OCI-LY1 (cell line): ENCODE data around the gene CD2AP.

Experiments
- H2AFZ ChIP-seq: fragments of 200-600 bp; sonication (generic), shearing (Covaris generic); 2 replicates; pipeline ENCODE4 v1.6.0; 2014; ENCODE audit warnings: antibody characterized with exemption, mild to moderate bottlenecking, low read length
- H3F3A ChIP-seq: fragments of 200-600 bp; sonication (generic), shearing (Covaris generic); 2 replicates; pipeline ENCODE4 v1.6.0; 2014; ENCODE audit warnings: mild to moderate bottlenecking, antibody characterized with exemption, low read length, moderate library complexity; ENCODE audit not compliant: insufficient read depth
- H3K27ac ChIP-seq: fragments of 200-600 bp; sonication (generic); 2 replicates; pipeline ENCODE4 v1.5.1; 2014; ENCODE audit warnings: low read length, mixed run types, mild to moderate bottlenecking, low read depth; ENCODE audit not compliant: poor library complexity, severe bottlenecking
- H3K27me3 ChIP-seq: fragments of 200-600 bp; sonication (generic); 2 replicates; pipeline ENCODE4 v1.6.0; 2014; ENCODE audit warnings: antibody characterized with exemption, mild to moderate bottlenecking, low read length, moderate library complexity; ENCODE audit not compliant: insufficient read depth
- H3K36me3 ChIP-seq: fragments of 200-600 bp; sonication (generic); 2 replicates; pipeline ENCODE4 v1.6.1; 2014; ENCODE audit warnings: mild to moderate bottlenecking, antibody characterized with exemption, low read length, moderate library complexity, mixed read lengths; ENCODE audit not compliant: insufficient read depth
- H3K4me1 ChIP-seq: fragments of 200-600 bp; sonication (generic); 2 replicates; pipeline ENCODE4 v1.5.1; 2014; ENCODE audit warnings: mild to moderate bottlenecking, low read length, moderate library complexity; ENCODE audit not compliant: insufficient read depth, severe bottlenecking
- H3K4me2 ChIP-seq: fragments of 200-600 bp; sonication (generic), shearing (Covaris generic); 2 replicates; pipeline ENCODE4 v1.6.1; 2014; ENCODE audit warnings: low read length
- H3K4me3 ChIP-seq: fragments of 200-600 bp; sonication (generic); 2 replicates; pipeline ENCODE4 v1.5.1; 2014; ENCODE audit warnings: low read length, low read depth, mild to moderate bottlenecking, mixed read lengths; ENCODE audit not compliant: poor library complexity, severe bottlenecking
- H3K79me2 ChIP-seq: fragments of 200-600 bp; shearing (Covaris generic); 2 replicates; pipeline ENCODE4 v1.6.1; 2016; ENCODE audit warnings: mixed run types, low read length, mixed read lengths; ENCODE audit not compliant: insufficient read depth
- H3K9ac ChIP-seq: fragments of 200-600 bp; sonication (generic), shearing (Covaris generic); 2 replicates; pipeline ENCODE4 v1.6.1; 2014; ENCODE audit warnings: mild to moderate bottlenecking, low read length, mixed read lengths
- H3K9me2 ChIP-seq: fragments of 200-600 bp; sonication (generic), shearing (Covaris generic); 2 replicates; pipeline ENCODE4 v1.6.1; 2014; ENCODE audit warnings: low read depth, mild to moderate bottlenecking, low read length, mixed read lengths
- H3K9me3 ChIP-seq: fragments of 200-600 bp; shearing (Covaris generic); 2 replicates; pipeline ENCODE4 v1.6.1; 2014; ENCODE audit warnings: low read length, mixed read lengths
- H4K20me1 ChIP-seq: fragments of 200-600 bp; sonication (generic), shearing (Covaris generic); 2 replicates; pipeline ENCODE4 v1.6.0; 2016; ENCODE audit warnings: mild to moderate bottlenecking, low read length; ENCODE audit not compliant: insufficient read depth
- EZH2 ChIP-seq: fragments of 200-600 bp; sonication (generic), shearing (Covaris generic); IDR thresholded peaks from 2 replicates; pipeline ENCODE4 v1.8.0; 2017; ENCODE audit warnings: borderline replicate concordance, mixed run types, mild to moderate bottlenecking, antibody characterized with exemption, low read length, moderate library complexity, mixed read lengths
- TF ChIP-seq, protein P1 (sequence below): fragments of 200-600 bp; sonication (generic), shearing (Covaris generic); IDR thresholded peaks from 2 replicates; pipeline ENCODE4 v1.5.1; 2017; ENCODE audit warnings: mild to moderate bottlenecking, antibody characterized with exemption, low read length, moderate library complexity, mixed read lengths

Gene CD2AP

DNA sequence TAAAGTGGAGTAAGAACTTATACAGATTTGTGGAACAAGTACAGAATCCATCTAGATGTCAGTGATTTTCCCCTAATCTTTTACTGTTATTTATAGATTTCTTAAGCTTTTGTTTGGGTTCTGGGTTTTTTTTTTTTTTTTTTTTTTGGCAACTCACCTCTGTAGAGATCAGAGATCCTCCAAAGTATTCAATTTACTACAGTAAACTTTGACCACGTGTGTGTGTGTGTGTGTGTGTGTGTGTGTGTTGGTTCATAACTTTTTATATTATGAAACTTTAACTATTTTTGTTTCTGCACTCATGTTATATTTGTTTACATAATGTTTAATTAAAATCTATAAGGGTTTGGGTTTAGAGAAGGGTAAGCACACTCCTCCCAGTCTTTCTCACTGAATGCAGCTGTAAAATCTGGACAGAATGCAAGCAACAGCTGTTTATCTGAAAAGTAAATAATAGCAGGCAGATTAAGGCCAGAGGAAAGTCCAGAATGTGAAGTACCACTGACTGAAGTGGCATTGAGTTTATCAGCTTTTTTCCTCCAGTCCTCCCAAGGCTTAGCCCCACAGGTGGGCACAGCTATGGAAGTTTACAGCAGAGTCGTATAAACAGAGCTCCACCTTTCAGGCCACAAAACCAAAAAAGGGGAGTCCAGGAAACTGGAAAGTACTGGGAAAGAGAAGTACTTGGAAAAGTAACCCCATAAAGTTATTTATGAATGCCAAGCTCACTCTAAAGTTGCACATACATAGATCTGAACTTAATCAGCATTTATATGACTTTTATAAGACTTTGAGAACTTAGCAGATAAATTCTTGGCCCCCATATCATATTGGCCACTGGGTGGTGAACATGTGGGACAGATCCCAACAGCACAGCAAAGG lies 43.0 kb upstream of the CD2AP start:
- H3K4me3 ChIP-seq, result no peak overlapping the region
- no peaks in the 10 kb centered on the region for H3K79me2 ChIP-seq
- H3K27me3 ChIP-seq, result no peaks in the 10 kb centered on the region
- H3K9ac ChIP-seq, result no peak overlapping the region
- no peaks in the 10 kb centered on the region for H4K20me1 ChIP-seq
- H3K4me1 ChIP-seq, result peaks cover 11% of the 10 kb centered on the region
- no peak overlapping the region for H3K27ac ChIP-seq
- H3K36me3 ChIP-seq, result no peaks in the 10 kb centered on the region
- TF ChIP-seq EZH2, result no peak
- TF ChIP-seq, protein P1, sequence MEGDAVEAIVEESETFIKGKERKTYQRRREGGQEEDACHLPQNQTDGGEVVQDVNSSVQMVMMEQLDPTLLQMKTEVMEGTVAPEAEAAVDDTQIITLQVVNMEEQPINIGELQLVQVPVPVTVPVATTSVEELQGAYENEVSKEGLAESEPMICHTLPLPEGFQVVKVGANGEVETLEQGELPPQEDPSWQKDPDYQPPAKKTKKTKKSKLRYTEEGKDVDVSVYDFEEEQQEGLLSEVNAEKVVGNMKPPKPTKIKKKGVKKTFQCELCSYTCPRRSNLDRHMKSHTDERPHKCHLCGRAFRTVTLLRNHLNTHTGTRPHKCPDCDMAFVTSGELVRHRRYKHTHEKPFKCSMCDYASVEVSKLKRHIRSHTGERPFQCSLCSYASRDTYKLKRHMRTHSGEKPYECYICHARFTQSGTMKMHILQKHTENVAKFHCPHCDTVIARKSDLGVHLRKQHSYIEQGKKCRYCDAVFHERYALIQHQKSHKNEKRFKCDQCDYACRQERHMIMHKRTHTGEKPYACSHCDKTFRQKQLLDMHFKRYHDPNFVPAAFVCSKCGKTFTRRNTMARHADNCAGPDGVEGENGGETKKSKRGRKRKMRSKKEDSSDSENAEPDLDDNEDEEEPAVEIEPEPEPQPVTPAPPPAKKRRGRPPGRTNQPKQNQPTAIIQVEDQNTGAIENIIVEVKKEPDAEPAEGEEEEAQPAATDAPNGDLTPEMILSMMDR, result no peak
- H3F3A ChIP-seq, result no peaks in the 10 kb centered on the region; the same call in 1 of the 2 replicates
- H2AFZ ChIP-seq, result no peak overlapping the region
- no peak overlapping the region for H3K4me2 ChIP-seq
- H3K9me3 ChIP-seq, result 0 out of 2 replicates have a peak, but pooled peaks cover under 1% of the 10 kb centered on the region
- H3K9me2 ChIP-seq, result no peaks in the 10 kb centered on the region

DNA sequence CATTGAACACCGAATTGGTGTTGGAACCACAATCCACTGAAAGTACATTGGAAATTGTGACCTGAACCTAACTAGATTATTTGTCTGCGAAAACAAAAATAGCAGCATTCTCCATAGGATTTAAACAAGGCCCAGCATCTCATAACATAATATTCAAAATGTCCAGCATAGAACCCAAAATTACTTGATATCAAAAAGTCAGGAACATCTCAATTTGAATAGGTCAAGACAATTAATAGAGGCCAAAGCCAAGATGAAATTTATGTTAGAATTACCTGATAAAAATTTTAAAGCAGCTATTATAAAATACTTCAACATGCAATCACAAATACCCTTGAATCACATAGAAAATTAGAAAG lies 42.4 kb upstream of the CD2AP start:
- H3K9me3 ChIP-seq, result no peaks in the 10 kb centered on the region
- H3K4me3 ChIP-seq, result no peak overlapping the region
- H3K4me1 ChIP-seq, result peaks cover 13% of the 10 kb centered on the region
- no peaks in the 10 kb centered on the region; the same call in 1 of the 2 replicates for H3F3A ChIP-seq
- H2AFZ ChIP-seq, result no peak overlapping the region
- no peaks in the 10 kb centered on the region for H3K27me3 ChIP-seq
- H3K27ac ChIP-seq, result no peak overlapping the region
- no peak overlapping the region for H3K9ac ChIP-seq
- H3K4me2 ChIP-seq, result no peak overlapping the region
- no peaks in the 10 kb centered on the region for H3K9me2 ChIP-seq
- H3K79me2 ChIP-seq, result no peaks in the 10 kb centered on the region
- H3K36me3 ChIP-seq, result no peaks in the 10 kb centered on the region
- TF ChIP-seq, protein P1, result no peak
- no peak for TF ChIP-seq EZH2
- H4K20me1 ChIP-seq, result no peaks in the 10 kb centered on the region

DNA sequence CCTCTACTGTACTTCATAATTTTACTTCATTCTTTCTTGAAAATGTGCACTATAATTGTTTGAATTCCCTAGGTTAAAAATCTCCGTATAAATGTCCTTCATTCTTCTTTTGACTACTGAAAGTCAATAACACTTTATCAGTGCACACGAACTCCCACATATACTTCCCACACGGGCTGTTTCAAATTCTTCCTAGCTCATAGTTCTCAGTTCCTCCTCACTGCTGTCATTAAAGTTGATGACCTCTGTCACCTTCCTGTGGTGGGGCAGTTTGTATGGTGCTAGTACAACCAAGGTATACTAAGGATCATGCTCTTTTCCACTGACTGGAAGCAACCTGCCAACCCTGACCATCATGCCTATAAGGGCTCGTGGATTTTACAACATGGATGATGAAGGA lies 40.0 kb upstream of the CD2AP start:
- Histone ChIP-seq H3K9ac (no peak overlapping the region), H3K79me2 (no peaks in the 10 kb centered on the region), H3K27ac (no peak overlapping the region), H3K9me2 (no peaks in the 10 kb centered on the region), H3K4me1 (peaks cover 23% of the 10 kb centered on the region), H3K4me2 (no peak overlapping the region), H3K9me3 (no peaks in the 10 kb centered on the region), H3K4me3 (no peak overlapping the region), H3K27me3 (no peaks in the 10 kb centered on the region), H3F3A (no peaks in the 10 kb centered on the region; the same call in 1 of the 2 replicates), H2AFZ (no peak overlapping the region), H3K36me3 (no peaks in the 10 kb centered on the region), H4K20me1 (no peaks in the 10 kb centered on the region)
- TF ChIP-seq EZH2, result no peak
- TF ChIP-seq, protein P1, result no peak
